Measurements from ENCODE around the gene EEF1AKMT3.
A peak's percentile ranks its signal among the peaks of the same experiment; 100 is the strongest.

EEF1AKMT3 gene

GRCh38 chr12:57772429-57773322 lies at the start of gene EEF1AKMT3:
EEF1AKMT3 (plus strand) TSS chr12:57772614; CDS start chr12:57772725, 111 bp downstream.
- peak; percentile 81 for DNase-seq

DNA sequence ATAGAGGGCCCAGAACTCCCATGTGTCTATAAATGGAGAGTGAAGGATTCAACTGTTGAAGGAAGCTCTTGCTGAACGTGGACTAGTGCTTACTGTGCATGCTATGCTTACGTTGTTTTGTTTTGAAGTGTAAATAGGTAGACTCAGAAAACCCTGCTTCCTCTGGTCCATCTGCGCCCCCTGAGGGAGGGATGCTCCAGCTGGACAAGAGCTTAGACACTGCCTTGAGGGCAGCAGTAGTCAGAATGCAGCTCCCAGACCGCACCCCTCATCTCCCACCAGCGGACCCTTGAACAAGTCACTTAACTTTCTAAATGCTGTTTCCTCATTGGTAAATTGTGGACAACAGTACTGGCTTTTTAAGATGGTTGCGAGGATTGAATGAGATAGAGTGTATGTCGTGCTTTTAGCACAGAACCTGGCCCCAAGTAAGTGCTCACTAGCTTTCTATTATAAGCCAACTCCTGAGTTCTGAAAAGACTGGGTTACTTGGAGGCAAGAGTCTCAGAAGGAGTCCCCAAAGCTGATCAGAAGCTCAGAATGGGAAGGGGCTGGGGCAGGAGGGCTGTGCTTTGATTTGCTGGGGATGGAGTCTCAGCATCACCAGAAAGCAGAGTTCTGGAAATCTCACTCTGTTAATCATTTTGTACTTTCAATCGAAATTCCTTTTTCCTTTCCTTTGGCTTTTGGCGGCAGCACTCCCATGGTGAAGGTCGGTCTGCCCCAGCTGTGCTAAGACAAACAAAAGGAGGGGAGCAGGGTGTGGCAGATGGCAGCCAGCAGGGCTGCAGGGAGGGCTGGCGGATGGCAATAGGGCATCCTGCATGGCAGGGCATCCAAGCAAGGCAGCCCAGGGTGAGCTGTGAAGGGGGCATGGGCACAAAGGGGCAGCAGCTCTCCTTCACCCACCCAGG lies 49.4 kb upstream of the EEF1AKMT3 start:
- DNase-seq: no peak

DNA sequence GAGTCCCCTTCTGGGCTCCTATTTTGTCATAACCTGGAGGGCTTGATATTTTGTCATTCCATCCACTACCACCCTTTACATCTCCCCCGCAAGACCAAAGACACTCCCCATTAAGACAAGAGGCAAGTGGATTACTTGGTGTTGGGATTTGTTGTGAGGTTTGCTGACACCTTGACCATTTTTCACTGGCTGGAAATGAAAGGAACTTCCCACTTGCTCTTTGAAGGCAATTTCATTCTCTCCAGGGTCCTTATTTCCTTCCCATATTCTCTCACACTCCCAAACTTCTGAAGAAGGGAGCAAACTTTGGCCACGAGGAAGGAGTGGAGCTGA lies 48.8 kb upstream of the EEF1AKMT3 start:
- DNase-seq: no peak

- no peak for DNase-seq
Measured at GRCh38 chr12:57724003-57724935, 48.1 kb upstream of the EEF1AKMT3 start.

GRCh38 chr12:57724936-57725740 lies 47.3 kb upstream of the EEF1AKMT3 start:
- DNase-seq: no peak

DNA sequence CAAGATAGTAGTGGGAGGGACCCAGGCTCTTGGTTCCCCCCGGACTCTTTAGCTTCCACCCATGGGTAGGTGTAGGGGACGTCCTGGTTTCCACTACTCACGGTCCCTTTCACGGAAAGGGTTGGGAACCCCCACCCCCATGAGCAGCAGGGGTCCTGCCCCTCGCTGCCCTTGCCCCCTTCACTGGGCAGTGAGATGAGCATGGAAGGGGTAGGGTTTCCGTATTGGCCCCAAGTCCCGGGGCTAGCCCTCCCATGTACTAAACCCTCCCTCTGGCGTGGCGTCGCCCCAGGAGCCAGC lies 46.6 kb upstream of the EEF1AKMT3 start:
- no peak for DNase-seq

GRCh38 chr12:57726151-57726883 lies 46.1 kb upstream of the EEF1AKMT3 start:
- DNase-seq: peak; percentile 95

- no peak for DNase-seq
Measured at GRCh38 chr12:57726884-57727757, 45.3 kb upstream of the EEF1AKMT3 start.

- DNase-seq: no peak
Measured at GRCh38 chr12:57727758-57728395, 44.5 kb upstream of the EEF1AKMT3 start.

GRCh38 chr12:57729321-57729844 lies 43.0 kb upstream of the EEF1AKMT3 start:
- DNase-seq: no peak

DNA sequence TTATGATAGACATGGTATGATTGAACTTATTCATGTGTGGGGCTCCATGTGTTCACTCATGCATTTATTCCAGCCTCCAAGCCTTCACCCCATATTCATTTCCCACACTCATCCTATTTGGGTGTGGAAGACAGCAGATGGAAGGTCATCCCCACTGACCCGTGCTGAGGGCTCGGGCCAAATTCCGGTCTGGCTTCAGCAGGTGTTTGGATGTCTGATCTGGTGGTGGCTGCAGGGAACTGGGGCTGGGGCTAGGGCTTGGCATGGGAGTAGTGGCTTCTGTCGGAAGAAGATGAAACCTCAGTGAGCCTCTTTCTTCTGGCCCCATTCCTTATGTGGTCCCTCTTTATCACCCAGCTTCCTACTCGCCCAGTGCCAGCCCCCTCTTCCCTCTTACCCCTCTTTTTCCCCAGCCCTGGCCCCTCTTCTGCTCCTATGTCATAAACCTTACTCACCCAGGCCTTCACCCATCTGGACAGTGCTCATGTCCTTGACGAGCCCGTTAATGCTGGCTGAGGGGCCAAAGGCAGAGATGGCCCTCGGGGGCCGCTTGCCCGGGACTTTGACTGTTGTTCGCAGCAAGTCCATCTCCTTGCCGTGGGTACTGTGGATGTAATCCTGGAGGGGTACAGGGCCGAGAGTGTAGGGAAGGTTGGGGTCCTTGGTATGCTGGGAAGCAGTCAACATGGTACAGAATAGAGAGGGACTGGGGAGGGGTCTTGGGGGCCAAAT lies 41.9 kb upstream of the EEF1AKMT3 start:
- no peak for DNase-seq

- DNase-seq: no peak
Measured at GRCh38 chr12:57731411-57732080, 40.9 kb upstream of the EEF1AKMT3 start.

- DNase-seq: no peak
Measured at GRCh38 chr12:57732270-57732669, 40.1 kb upstream of the EEF1AKMT3 start.

- DNase-seq: no peak
Measured at GRCh38 chr12:57732726-57733593, 39.5 kb upstream of the EEF1AKMT3 start.

- DNase-seq: no peak
Measured at GRCh38 chr12:57733928-57734327, 38.5 kb upstream of the EEF1AKMT3 start.

DNA sequence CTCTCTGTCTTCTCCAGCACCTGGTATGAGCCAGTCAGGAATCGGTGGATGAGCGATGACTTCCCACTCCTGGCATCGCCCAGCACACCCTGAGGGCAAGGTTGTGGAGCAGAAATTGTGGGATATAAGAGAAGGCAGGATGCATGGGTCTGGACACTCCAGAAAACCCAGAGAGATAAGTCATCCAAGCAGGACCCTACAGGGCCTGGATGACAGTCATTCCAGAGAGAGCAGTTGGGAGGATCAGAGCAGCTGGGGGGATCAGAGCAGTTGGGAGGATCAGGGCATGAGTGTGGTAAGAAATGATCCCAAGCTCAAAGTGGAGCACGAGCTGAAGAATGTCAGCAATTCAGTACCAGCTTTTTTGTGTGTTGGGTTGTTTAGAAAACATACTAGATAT lies 37.8 kb upstream of the EEF1AKMT3 start:
- DNase-seq: peak; percentile 50

All from NCI-H82 (cell line).